Measurements from ENCODE around the gene SLC30A3. TPM values are rescaled to one million over a fixed set of nuclear protein-coding genes. Genes with fewer than 3 reads are reported as not detected.

Gene SLC30A3
- total and polyA plus RNA-seq, 2 of the 13 experiments (the other 11 are each of a cell fraction or from before 2014, with no cell fraction given) = 0.38 to 0.79 TPM

DNA sequence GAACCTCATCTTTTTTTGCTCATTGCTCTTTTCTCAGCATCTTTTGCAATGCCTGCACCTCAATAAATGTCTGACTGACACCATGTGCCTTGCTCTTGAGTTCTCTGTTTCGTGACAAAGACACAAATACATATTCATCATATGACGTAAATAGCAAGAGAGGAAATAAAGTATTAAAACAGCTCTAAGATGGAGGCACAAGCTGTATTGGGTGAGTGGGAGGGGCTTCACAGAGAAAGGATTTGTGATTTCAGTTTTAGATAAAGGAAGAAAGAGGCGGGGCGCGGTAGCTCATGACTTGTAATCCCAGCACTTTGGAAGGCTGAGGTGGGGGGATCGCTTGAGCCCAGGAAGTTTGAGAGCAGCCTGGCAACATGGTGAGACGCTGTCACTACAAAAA lies 42.8 kb downstream of the SLC30A3 start:
- H3K9ac ChIP-seq (ENCODE audit: insufficient read depth, low read depth, low read length) = no peak overlapping the region
- no peaks in the 10 kb centered on the region for H4K20me1 ChIP-seq (ENCODE audit: insufficient read depth, low read length)
- CTCF ChIA-PET (ENCODE audit: low intra/inter-chr PET ratio, low total read pairs) = no interaction called here
- H3K4me2 ChIP-seq (ENCODE audit: low read depth, low read length) = no peak overlapping the region
- FAIRE-seq (no peak), DNase-seq (ENCODE audit: low spot score) (no peak), ATAC-seq (no peak)
- H3K27ac ChIP-seq (ENCODE audit: extremely low read length, insufficient read depth, low read length) = no peak overlapping the region
- intact Hi-C loops (cut with micrococcal nuclease; ENCODE audit: unreplicated experiment) = no loop called here
- in situ Hi-C loops (cut with HindIII; ENCODE audit: extremely low pct_ligation_motif_present, low pct_unique_long_range_greater_than_20kb) = no loop called here
- H3K4me3 ChIP-seq (replicated peaks in 1 of 3; ENCODE audit: insufficient read depth in 1 of 3, low read depth in 2 of 3, low read length in 3 of 3) = no peak overlapping the region
- POLR2A ChIA-PET = interaction anchor here (0.9 kb wide), 1 partner anchor 29 kb away, joined by 3 read pairs; no protein-coding TSS in a partner anchor
- no peaks in the 10 kb centered on the region for H3K27me3 ChIP-seq (ENCODE audit: control insufficient read depth in 1 of 2, insufficient read depth in 2 of 2, low read length in 2 of 2)
- H3K36me3 ChIP-seq (replicated peaks in 1 of 2; ENCODE audit: control insufficient read depth in 1 of 2, insufficient read depth in 2 of 2, low read length in 2 of 2) = peaks cover 31 to 77% of the 10 kb centered on the region in 2 experiments
- no TSS peak for BruUV-seq (replicated peaks)
- no peak overlapping the region for H2AFZ ChIP-seq (ENCODE audit: low read length)
- 96% methylated on average over 7 of the region's 7 CpGs for WGBS (ENCODE audit: low lambda C conversion rate)
- H3K9me3 ChIP-seq (ENCODE audit: low read length) = no peaks in the 10 kb centered on the region
- no peaks in the 10 kb centered on the region for H3K79me2 ChIP-seq (ENCODE audit: insufficient read depth, low read length)
- H3K4me1 ChIP-seq (ENCODE audit: insufficient read depth, low read length) = peaks cover 21% of the 10 kb centered on the region
- TF ChIP-seq THYN1 (CRISPR knock-in tag; IDR thresholded peaks at IDR 0.05; ENCODE audit: borderline replicate concordance, low read depth) = no peak
- TF ChIP-seq SP5 (CRISPR knock-in tag; IDR thresholded peaks at IDR 0.05; ENCODE audit: borderline replicate concordance, low read depth) = no peak
- TF ChIP-seq ZNF775 (CRISPR knock-in tag; IDR thresholded peaks at IDR 0.05; ENCODE audit: borderline replicate concordance) = no peak
- no peak for TF ChIP-seq SNAI1 (CRISPR knock-in tag; IDR thresholded peaks at IDR 0.05; ENCODE audit: borderline replicate concordance)
- TF ChIP-seq, protein P1, sequence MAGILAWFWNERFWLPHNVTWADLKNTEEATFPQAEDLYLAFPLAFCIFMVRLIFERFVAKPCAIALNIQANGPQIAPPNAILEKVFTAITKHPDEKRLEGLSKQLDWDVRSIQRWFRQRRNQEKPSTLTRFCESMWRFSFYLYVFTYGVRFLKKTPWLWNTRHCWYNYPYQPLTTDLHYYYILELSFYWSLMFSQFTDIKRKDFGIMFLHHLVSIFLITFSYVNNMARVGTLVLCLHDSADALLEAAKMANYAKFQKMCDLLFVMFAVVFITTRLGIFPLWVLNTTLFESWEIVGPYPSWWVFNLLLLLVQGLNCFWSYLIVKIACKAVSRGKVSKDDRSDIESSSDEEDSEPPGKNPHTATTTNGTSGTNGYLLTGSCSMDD (CRISPR knock-in tag; IDR thresholded peaks at IDR 0.05) = no peak
- TF ChIP-seq ZNF331 (CRISPR knock-in tag; IDR thresholded peaks at IDR 0.05) = no peak
- no peak for TF ChIP-seq FOXO1 (CRISPR knock-in tag; IDR thresholded peaks at IDR 0.05)
- TF ChIP-seq, protein P2, sequence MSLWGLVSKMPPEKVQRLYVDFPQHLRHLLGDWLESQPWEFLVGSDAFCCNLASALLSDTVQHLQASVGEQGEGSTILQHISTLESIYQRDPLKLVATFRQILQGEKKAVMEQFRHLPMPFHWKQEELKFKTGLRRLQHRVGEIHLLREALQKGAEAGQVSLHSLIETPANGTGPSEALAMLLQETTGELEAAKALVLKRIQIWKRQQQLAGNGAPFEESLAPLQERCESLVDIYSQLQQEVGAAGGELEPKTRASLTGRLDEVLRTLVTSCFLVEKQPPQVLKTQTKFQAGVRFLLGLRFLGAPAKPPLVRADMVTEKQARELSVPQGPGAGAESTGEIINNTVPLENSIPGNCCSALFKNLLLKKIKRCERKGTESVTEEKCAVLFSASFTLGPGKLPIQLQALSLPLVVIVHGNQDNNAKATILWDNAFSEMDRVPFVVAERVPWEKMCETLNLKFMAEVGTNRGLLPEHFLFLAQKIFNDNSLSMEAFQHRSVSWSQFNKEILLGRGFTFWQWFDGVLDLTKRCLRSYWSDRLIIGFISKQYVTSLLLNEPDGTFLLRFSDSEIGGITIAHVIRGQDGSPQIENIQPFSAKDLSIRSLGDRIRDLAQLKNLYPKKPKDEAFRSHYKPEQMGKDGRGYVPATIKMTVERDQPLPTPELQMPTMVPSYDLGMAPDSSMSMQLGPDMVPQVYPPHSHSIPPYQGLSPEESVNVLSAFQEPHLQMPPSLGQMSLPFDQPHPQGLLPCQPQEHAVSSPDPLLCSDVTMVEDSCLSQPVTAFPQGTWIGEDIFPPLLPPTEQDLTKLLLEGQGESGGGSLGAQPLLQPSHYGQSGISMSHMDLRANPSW (CRISPR knock-in tag; IDR thresholded peaks at IDR 0.05; ENCODE audit: borderline replicate concordance) = no peak
- no peak for TF ChIP-seq ZNF501 (CRISPR knock-in tag; IDR thresholded peaks at IDR 0.05)
- TF ChIP-seq, protein P3, sequence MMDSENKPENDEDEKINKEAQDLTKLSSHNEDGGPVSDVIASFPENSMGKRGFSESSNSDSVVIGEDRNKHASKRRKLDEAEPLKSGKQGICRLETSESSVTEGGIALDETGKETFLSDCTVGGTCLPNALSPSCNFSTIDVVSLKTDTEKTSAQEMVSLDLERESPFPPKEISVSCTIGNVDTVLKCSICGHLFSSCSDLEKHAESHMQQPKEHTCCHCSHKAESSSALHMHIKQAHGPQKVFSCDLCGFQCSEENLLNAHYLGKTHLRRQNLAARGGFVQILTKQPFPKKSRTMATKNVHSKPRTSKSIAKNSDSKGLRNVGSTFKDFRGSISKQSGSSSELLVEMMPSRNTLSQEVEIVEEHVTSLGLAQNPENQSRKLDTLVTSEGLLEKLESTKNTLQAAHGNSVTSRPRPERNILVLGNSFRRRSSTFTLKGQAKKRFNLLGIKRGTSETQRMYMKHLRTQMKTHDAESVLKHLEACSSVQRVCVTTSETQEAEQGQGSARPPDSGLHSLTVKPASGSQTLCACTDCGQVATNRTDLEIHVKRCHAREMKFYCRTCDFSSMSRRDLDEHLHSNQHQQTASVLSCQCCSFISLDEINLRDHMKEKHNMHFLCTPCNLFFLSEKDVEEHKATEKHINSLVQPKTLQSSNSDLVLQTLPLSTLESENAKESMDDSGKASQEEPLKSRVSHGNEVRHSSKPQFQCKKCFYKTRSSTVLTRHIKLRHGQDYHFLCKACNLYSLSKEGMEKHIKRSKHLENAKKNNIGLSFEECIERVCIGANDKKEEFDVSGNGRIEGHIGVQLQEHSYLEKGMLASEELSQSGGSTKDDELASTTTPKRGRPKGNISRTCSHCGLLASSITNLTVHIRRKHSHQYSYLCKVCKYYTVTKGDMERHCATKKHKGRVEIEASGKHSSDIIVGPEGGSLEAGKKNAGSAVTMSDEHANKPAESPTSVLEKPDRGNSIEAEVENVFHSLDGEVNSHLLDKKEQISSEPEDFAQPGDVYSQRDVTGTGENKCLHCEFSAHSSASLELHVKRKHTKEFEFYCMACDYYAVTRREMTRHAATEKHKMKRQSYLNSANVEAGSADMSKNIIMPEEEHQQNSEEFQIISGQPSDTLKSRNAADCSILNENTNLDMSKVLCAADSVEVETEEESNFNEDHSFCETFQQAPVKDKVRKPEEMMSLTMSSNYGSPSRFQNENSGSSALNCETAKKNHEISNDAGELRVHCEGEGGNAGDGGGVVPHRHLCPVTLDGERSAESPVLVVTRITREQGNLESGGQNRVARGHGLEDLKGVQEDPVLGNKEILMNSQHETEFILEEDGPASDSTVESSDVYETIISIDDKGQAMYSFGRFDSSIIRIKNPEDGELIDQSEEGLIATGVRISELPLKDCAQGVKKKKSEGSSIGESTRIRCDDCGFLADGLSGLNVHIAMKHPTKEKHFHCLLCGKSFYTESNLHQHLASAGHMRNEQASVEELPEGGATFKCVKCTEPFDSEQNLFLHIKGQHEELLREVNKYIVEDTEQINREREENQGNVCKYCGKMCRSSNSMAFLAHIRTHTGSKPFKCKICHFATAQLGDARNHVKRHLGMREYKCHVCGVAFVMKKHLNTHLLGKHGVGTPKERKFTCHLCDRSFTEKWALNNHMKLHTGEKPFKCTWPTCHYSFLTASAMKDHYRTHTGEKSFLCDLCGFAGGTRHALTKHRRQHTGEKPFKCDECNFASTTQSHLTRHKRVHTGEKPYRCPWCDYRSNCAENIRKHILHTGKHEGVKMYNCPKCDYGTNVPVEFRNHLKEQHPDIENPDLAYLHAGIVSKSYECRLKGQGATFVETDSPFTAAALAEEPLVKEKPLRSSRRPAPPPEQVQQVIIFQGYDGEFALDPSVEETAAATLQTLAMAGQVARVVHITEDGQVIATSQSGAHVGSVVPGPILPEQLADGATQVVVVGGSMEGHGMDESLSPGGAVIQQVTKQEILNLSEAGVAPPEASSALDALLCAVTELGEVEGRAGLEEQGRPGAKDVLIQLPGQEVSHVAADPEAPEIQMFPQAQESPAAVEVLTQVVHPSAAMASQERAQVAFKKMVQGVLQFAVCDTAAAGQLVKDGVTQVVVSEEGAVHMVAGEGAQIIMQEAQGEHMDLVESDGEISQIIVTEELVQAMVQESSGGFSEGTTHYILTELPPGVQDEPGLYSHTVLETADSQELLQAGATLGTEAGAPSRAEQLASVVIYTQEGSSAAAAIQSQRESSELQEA (CRISPR knock-in tag; IDR thresholded peaks at IDR 0.05; ENCODE audit: not compliant biosample characterization) = no peak
- TF ChIP-seq SIN3A (IDR thresholded peaks at IDR 0.05; ENCODE audit: borderline replicate concordance, low read depth, low read length) = no peak
- TF ChIP-seq ZNF777 (CRISPR knock-in tag; IDR thresholded peaks at IDR 0.05) = no peak
